ENCODE data around the gene HIGD2B.

- TF ChIP-seq EZH2 (IDR thresholded peaks at IDR 0.05; ENCODE audit: insufficient read depth, poor library complexity, severe bottlenecking) = no peak
- no peak for TF ChIP-seq EZH2phosphoT487 (IDR thresholded peaks at IDR 0.05; ENCODE audit: insufficient read depth, low read depth)
Observed at GRCh38 chr15:72698938-72699337, 13.0 kb upstream of the HIGD2B start.

All from GM23248 (cell line).